ENCODE results near the gene TMEM238. TPM values are rescaled to one million over a fixed set of nuclear protein-coding genes. Genes with fewer than 3 reads are reported as not detected.
"Not testable (repeated sequence)": the region's sequence is repeated elsewhere in the genome, so short reads cannot be mapped to it uniquely, and the experiment has no call there.

Gene TMEM238
- total RNA-seq, 1 donor from 2014 or later: not detected

- no peak overlapping the region for H3K4me3 ChIP-seq (ENCODE audit: low read length in 3 of 3)
- H3K27me3 ChIP-seq (ENCODE audit: control insufficient read depth in 3 of 3, insufficient read depth in 3 of 3, low read length in 3 of 3): peaks cover 0 to 5% (median 0%) of the 10 kb centered on the region in 3 donors
- H3K4me1 ChIP-seq (ENCODE audit: control insufficient read depth in 3 of 3, insufficient read depth in 3 of 3, low read length in 3 of 3): peaks cover 11 to 15% (median 15%) of the 10 kb centered on the region in 3 donors
- H3K36me3 ChIP-seq (ENCODE audit: control insufficient read depth in 3 of 3, insufficient read depth in 3 of 3, low read length in 3 of 3): peaks cover 6 to 17% (median 8%) of the 10 kb centered on the region in 3 donors
- peak overlapping the region in 1 of 3 donors; percentile 16 for H3K9ac ChIP-seq (ENCODE audit: low read depth in 1 of 3, low read length in 3 of 3)
- no peaks in the 10 kb centered on the region for H3K9me3 ChIP-seq (ENCODE audit: control insufficient read depth in 3 of 3, low read length in 3 of 3)
- H3K27ac ChIP-seq (ENCODE audit: low read depth, low read length): no peak overlapping the region
These were observed 21.5 kb upstream of the TMEM238 start for GRCh38 chr19:55405638-55406037.

- H3K4me3 ChIP-seq (ENCODE audit: low read length in 3 of 3): no peak overlapping the region
- H3K27me3 ChIP-seq (ENCODE audit: control insufficient read depth in 3 of 3, insufficient read depth in 3 of 3, low read length in 3 of 3): no peaks in the 10 kb centered on the region
- H3K9ac ChIP-seq (ENCODE audit: low read depth in 1 of 3, low read length in 3 of 3): no peak overlapping the region
- no peaks in the 10 kb centered on the region for H3K9me3 ChIP-seq (ENCODE audit: control insufficient read depth in 3 of 3, low read length in 3 of 3)
- H3K36me3 ChIP-seq (ENCODE audit: control insufficient read depth in 3 of 3, insufficient read depth in 3 of 3, low read length in 3 of 3): peaks cover 8 to 17% (median 10%) of the 10 kb centered on the region in 3 donors
- no peak overlapping the region for H3K27ac ChIP-seq (ENCODE audit: low read depth, low read length)
- peaks cover 6 to 9% (median 8%) of the 10 kb centered on the region in 3 donors for H3K4me1 ChIP-seq (ENCODE audit: control insufficient read depth in 3 of 3, insufficient read depth in 3 of 3, low read length in 3 of 3)
These were observed 18.4 kb upstream of the TMEM238 start for GRCh38 chr19:55402509-55402908.

- not testable (repeated sequence) for H3K9me3 ChIP-seq (ENCODE audit: control insufficient read depth in 3 of 3, low read length in 3 of 3); H3K4me3 ChIP-seq (ENCODE audit: low read length in 3 of 3); H3K9ac ChIP-seq (ENCODE audit: low read depth in 1 of 3, low read length in 3 of 3); H3K4me1 ChIP-seq (ENCODE audit: control insufficient read depth in 3 of 3, insufficient read depth in 3 of 3, low read length in 3 of 3); H3K27ac ChIP-seq (ENCODE audit: low read depth, low read length); H3K27me3 ChIP-seq (ENCODE audit: control insufficient read depth in 3 of 3, insufficient read depth in 3 of 3, low read length in 3 of 3)
- peaks cover 8 to 17% (median 10%) of the 10 kb centered on the region in 3 donors for H3K36me3 ChIP-seq (ENCODE audit: control insufficient read depth in 3 of 3, insufficient read depth in 3 of 3, low read length in 3 of 3)
These were observed 17.3 kb upstream of the TMEM238 start for GRCh38 chr19:55401390-55401789.

GRCh38 chr19:55400281-55401087 lies 16.4 kb upstream of the TMEM238 start:
- Histone ChIP-seq H3K4me1 (ENCODE audit: control insufficient read depth in 3 of 3, insufficient read depth in 3 of 3, low read length in 3 of 3) (no peaks in the 10 kb centered on the region), H3K4me3 (ENCODE audit: low read length in 3 of 3) (no peak overlapping the region), H3K27ac (ENCODE audit: low read depth, low read length) (no peak overlapping the region), H3K27me3 (ENCODE audit: control insufficient read depth in 3 of 3, insufficient read depth in 3 of 3, low read length in 3 of 3) (no peaks in the 10 kb centered on the region), H3K9me3 (ENCODE audit: control insufficient read depth in 3 of 3, low read length in 3 of 3) (no peaks in the 10 kb centered on the region), H3K36me3 (ENCODE audit: control insufficient read depth in 3 of 3, insufficient read depth in 3 of 3, low read length in 3 of 3) (peaks cover 6 to 16% (median 8%) of the 10 kb centered on the region in 3 donors), H3K9ac (ENCODE audit: low read depth in 1 of 3, low read length in 3 of 3) (no peak overlapping the region)

GRCh38 chr19:55398200-55398925 lies 14.3 kb upstream of the TMEM238 start:
- Histone ChIP-seq H3K4me3 (ENCODE audit: low read length in 3 of 3) (no peak overlapping the region), H3K36me3 (ENCODE audit: control insufficient read depth in 3 of 3, insufficient read depth in 3 of 3, low read length in 3 of 3) (peaks cover 4 to 10% (median 8%) of the 10 kb centered on the region in 3 donors), H3K27me3 (ENCODE audit: control insufficient read depth in 3 of 3, insufficient read depth in 3 of 3, low read length in 3 of 3) (no peaks in the 10 kb centered on the region), H3K9me3 (ENCODE audit: control insufficient read depth in 3 of 3, low read length in 3 of 3) (no peaks in the 10 kb centered on the region), H3K9ac (ENCODE audit: low read depth in 1 of 3, low read length in 3 of 3) (no peak overlapping the region), H3K27ac (ENCODE audit: low read depth, low read length) (no peak overlapping the region), H3K4me1 (ENCODE audit: control insufficient read depth in 3 of 3, insufficient read depth in 3 of 3, low read length in 3 of 3) (no peaks in the 10 kb centered on the region)

GRCh38 chr19:55392820-55393761 lies 9.0 kb upstream of the TMEM238 start:
- Histone ChIP-seq H3K36me3 (ENCODE audit: control insufficient read depth in 3 of 3, insufficient read depth in 3 of 3, low read length in 3 of 3) (peaks cover 18 to 37% (median 22%) of the 10 kb centered on the region in 3 donors), H3K27me3 (ENCODE audit: control insufficient read depth in 3 of 3, insufficient read depth in 3 of 3, low read length in 3 of 3) (no peaks in the 10 kb centered on the region), H3K9me3 (ENCODE audit: control insufficient read depth in 3 of 3, low read length in 3 of 3) (no peaks in the 10 kb centered on the region), H3K4me1 (ENCODE audit: control insufficient read depth in 3 of 3, insufficient read depth in 3 of 3, low read length in 3 of 3) (peaks cover 9 to 30% (median 15%) of the 10 kb centered on the region in 3 donors), H3K27ac (ENCODE audit: low read depth, low read length) (no peak overlapping the region), H3K4me3 (ENCODE audit: low read length in 3 of 3) (no peak overlapping the region), H3K9ac (ENCODE audit: low read depth in 1 of 3, low read length in 3 of 3) (no peak overlapping the region)

- H3K27ac ChIP-seq (ENCODE audit: low read depth, low read length): no peak overlapping the region
These were observed 7.9 kb upstream of the TMEM238 start for GRCh38 chr19:55391702-55392615.

GRCh38 chr19:55391191-55391670 lies 7.1 kb upstream of the TMEM238 start:
- Histone ChIP-seq H3K27me3 (ENCODE audit: control insufficient read depth in 3 of 3, insufficient read depth in 3 of 3, low read length in 3 of 3) (no peaks in the 10 kb centered on the region), H3K27ac (ENCODE audit: low read depth, low read length) (no peak overlapping the region), H3K36me3 (ENCODE audit: control insufficient read depth in 3 of 3, insufficient read depth in 3 of 3, low read length in 3 of 3) (peaks cover 32 to 48% (median 32%) of the 10 kb centered on the region in 3 donors), H3K4me3 (ENCODE audit: low read length in 3 of 3) (no peak overlapping the region), H3K9me3 (ENCODE audit: control insufficient read depth in 3 of 3, low read length in 3 of 3) (no peaks in the 10 kb centered on the region), H3K4me1 (ENCODE audit: control insufficient read depth in 3 of 3, insufficient read depth in 3 of 3, low read length in 3 of 3) (peaks cover 27 to 49% (median 33%) of the 10 kb centered on the region in 3 donors), H3K9ac (ENCODE audit: low read depth in 1 of 3, low read length in 3 of 3) (peak overlapping the region in 1 of 3 donors; percentile 33)

More at GRCh38 chr19:55391702-55392615, 7.9 kb upstream of the TMEM238 start:
- H3K27me3 ChIP-seq (ENCODE audit: control insufficient read depth in 3 of 3, insufficient read depth in 3 of 3, low read length in 3 of 3): no peaks in the 10 kb centered on the region
- no peak overlapping the region for H3K4me3 ChIP-seq (ENCODE audit: low read length in 3 of 3)
- H3K4me1 ChIP-seq (ENCODE audit: control insufficient read depth in 3 of 3, insufficient read depth in 3 of 3, low read length in 3 of 3): peaks cover 20 to 42% (median 26%) of the 10 kb centered on the region in 3 donors
- H3K36me3 ChIP-seq (ENCODE audit: control insufficient read depth in 3 of 3, insufficient read depth in 3 of 3, low read length in 3 of 3): peaks cover 30 to 47% (median 32%) of the 10 kb centered on the region in 3 donors
- peak overlapping the region in 1 of 3 donors; percentile 10 for H3K9ac ChIP-seq (ENCODE audit: low read depth in 1 of 3, low read length in 3 of 3)
- no peaks in the 10 kb centered on the region for H3K9me3 ChIP-seq (ENCODE audit: control insufficient read depth in 3 of 3, low read length in 3 of 3)

All from skeletal muscle tissue (tissue), 4 donors.